Endothelial cell of umbilical vein (primary cell): Measurements from ENCODE around the gene AKAP6. TPM values are rescaled to one million over a fixed set of nuclear protein-coding genes. Genes with fewer than 3 reads are reported as not detected.

Experiments used
- BruUV-seq: library from RNA; stranded (reverse); fragments of 400-500 nt; replicated peaks from 2 replicates; lab custom pipeline; 2021; lab: Mats Ljungman, UMichigan
- CTCF ChIA-PET: fragments of 300-600, 350-600 bp; sonication (Branson Sonifier 250); formaldehyde crosslinking; loops from one replicate; lab custom pipeline; 2021; ENCODE audit warnings: antibody characterized with exemption, inconsistent platforms; lab: Charles Lee
- POLR2A ChIA-PET: fragments of 300-600, 350-600 bp; sonication (Branson Sonifier 250); formaldehyde crosslinking; loops from one replicate; lab custom pipeline; 2021; ENCODE audit warnings: antibody characterized with exemption, inconsistent platforms; lab: Charles Lee
- DNase-seq: peaks from one replicate; pipeline ENCODE4 v3.0.0-alpha.2; 2011; ENCODE audit warnings: low read depth, low spot score
- FAIRE-seq: peaks from 2 replicates; lab custom pipeline; 2011; peaks lifted over from hg19 to GRCh38; lab: Jason Lieb, UNC
- H2AFZ ChIP-seq: 2 replicates; pipeline ENCODE4 v1.6.0; 2012; ENCODE audit warnings: low read depth, low read length, control low read depth, inconsistent platforms
- H3K27ac ChIP-seq: 2 replicates; pipeline ENCODE4 v1.5.1; 2011; ENCODE audit warnings: low read depth, mild to moderate bottlenecking, control low read depth, low read length, moderate library complexity; ENCODE audit not compliant: insufficient read depth
- H3K27me3 ChIP-seq, 2 experiments: 2 replicates each; pipeline versions ENCODE4 v1.6.0 to v1.6.1; 2011; ENCODE audit warnings: low read length in 2 of 2, mixed read lengths in 1 of 2; ENCODE audit not compliant: control insufficient read depth in 2 of 2, insufficient read depth in 2 of 2
- H3K36me3 ChIP-seq, 2 experiments: 2 replicates in 1 of 2; 3 replicates in 1 of 2; pipeline ENCODE4 v1.5.1; 2011; ENCODE audit warnings: low read length in 2 of 2, mild to moderate bottlenecking in 1 of 2, moderate library complexity in 1 of 2; ENCODE audit not compliant: control insufficient read depth in 2 of 2, insufficient read depth in 2 of 2; ENCODE audit errors: extremely low read depth in 1 of 2
- H3K4me1 ChIP-seq: 3 replicates; pipeline ENCODE4 v1.5.1; 2011; ENCODE audit warnings: mild to moderate bottlenecking, low read length; ENCODE audit not compliant: control insufficient read depth, insufficient read depth; ENCODE audit errors: extremely low read depth
- H3K4me2 ChIP-seq: 2 replicates; pipeline ENCODE4 v1.6.1; 2011; ENCODE audit warnings: low read length, control low read depth, mixed read lengths; ENCODE audit not compliant: insufficient read depth
- H3K4me3 ChIP-seq, 3 experiments: fragments of 200-600 bp in 1 of 3; sonication (generic), shearing (Covaris generic) in 1 of 3; replicated peaks in 1 of 3; 2 replicates each; pipeline ENCODE4 v1.5.1; 2011 to 2016; ENCODE audit warnings: control low read depth in 3 of 3, low read length in 3 of 3, mild to moderate bottlenecking in 2 of 3, inconsistent platforms in 1 of 3, low read depth in 1 of 3, moderate library complexity in 1 of 3; ENCODE audit not compliant: insufficient read depth in 1 of 3
- H3K79me2 ChIP-seq: 2 replicates; pipeline ENCODE4 v1.6.0; 2012; ENCODE audit warnings: low read length, inconsistent platforms; ENCODE audit not compliant: control insufficient read depth, insufficient read depth
- H3K9ac ChIP-seq: replicated peaks from 2 replicates; pipeline ENCODE3; 2011; ENCODE audit warnings: low read length, control low read depth; ENCODE audit not compliant: insufficient read depth; ENCODE audit errors: extremely low read depth
- H3K9me1 ChIP-seq: replicated peaks from 3 replicates; pipeline ENCODE4 v1.6.0; 2011; ENCODE audit warnings: mild to moderate bottlenecking, low read length; ENCODE audit not compliant: control insufficient read depth, insufficient read depth; ENCODE audit errors: extremely low read depth
- H3K9me3 ChIP-seq: replicated peaks from 2 replicates; pipeline ENCODE4 v1.5.1; 2012; ENCODE audit warnings: low read length, inconsistent platforms; ENCODE audit not compliant: control insufficient read depth, insufficient read depth
- H4K20me1 ChIP-seq: replicated peaks from 2 replicates; pipeline ENCODE3; 2011; ENCODE audit warnings: mild to moderate bottlenecking, low read length; ENCODE audit not compliant: control insufficient read depth, insufficient read depth; ENCODE audit errors: extremely low read depth
- EZH2 ChIP-seq: IDR thresholded peaks from 2 replicates; pipeline ENCODE4 v1.6.1; 2012; ENCODE audit warnings: borderline replicate concordance, low read depth, mild to moderate bottlenecking, moderate library complexity, low read length, inconsistent platforms; ENCODE audit not compliant: severe bottlenecking
- FOS ChIP-seq: IDR thresholded peaks from 2 replicates; pipeline ENCODE4 v1.6.1; 2011; ENCODE audit warnings: mild to moderate bottlenecking, low read length, moderate library complexity, borderline replicate concordance; ENCODE audit not compliant: insufficient read depth
- GATA2 ChIP-seq: IDR thresholded peaks from 2 replicates; pipeline ENCODE4 v1.7.0; 2011; ENCODE audit warnings: low read depth, mild to moderate bottlenecking, moderate library complexity, mixed read lengths, low read length; ENCODE audit not compliant: insufficient read length, insufficient read depth
- JUN ChIP-seq: IDR thresholded peaks from 2 replicates; pipeline ENCODE4 v1.6.1; 2011; ENCODE audit warnings: borderline replicate concordance, low read depth; ENCODE audit not compliant: insufficient read length, insufficient read depth
- MYC ChIP-seq: IDR thresholded peaks from one replicate; pipeline ENCODE4 v1.6.1; 2011; ENCODE audit warnings: mild to moderate bottlenecking, low read depth, low read length
- POLR2A ChIP-seq: IDR thresholded peaks from 2 replicates; pipeline ENCODE4 v1.6.1; 2012; ENCODE audit warnings: low read depth, mild to moderate bottlenecking, control low read depth, low read length
- POLR2AphosphoS5 ChIP-seq: IDR thresholded peaks from 2 replicates; pipeline ENCODE4 v1.6.1; 2012; ENCODE audit warnings: low read depth, mild to moderate bottlenecking, control low read depth, low read length, moderate library complexity; ENCODE audit not compliant: insufficient read depth
- dilution Hi-C: fragments of 300-500 bp; cut with MboI; formaldehyde crosslinking; loops from one replicate; pipeline ENCODE4 v1.15.0; 2019; ENCODE audit warnings: low sequenced_read_pairs; ENCODE audit not compliant: extremely low pct_ligation_motif_present
- intact Hi-C: fragments of 100-400 bp; cut with micrococcal nuclease; formaldehyde crosslinking; loops from one replicate; pipeline ENCODE4 v1.10.0; 2022
- polyA plus RNA-seq, 4 experiments: library from polyadenylated mRNA; depleted of rRNA in 3 of 4; stranded (reverse) in 3 of 4; unstranded in 1 of 4; fragments of >200 nt; gene quantifications; 2 replicates each; pipeline versions ENCODE4 v1.2.1 to v1.2.3, GENCODE V29; 2011 to 2012; ENCODE audit warnings: missing spikeins in 1 of 4
- total RNA-seq: library from RNA; stranded (reverse); gene quantifications from 2 replicates; pipeline ENCODE4 v1.2.3, GENCODE V29; 2021
- TF ChIP-seq, protein P1 (sequence below), 2 donors: IDR thresholded peaks; 1 replicate in 1 of 2; 2 replicates in 1 of 2; pipeline ENCODE4 v1.5.1; 2011; ENCODE audit warnings: low read length in 2 of 2, mild to moderate bottlenecking in 2 of 2, moderate library complexity in 2 of 2, control low read depth in 1 of 2, inconsistent platforms in 1 of 2, low read depth in 1 of 2; ENCODE audit not compliant: insufficient read depth in 1 of 2; ENCODE audit errors: extremely low read depth in 1 of 2
- TF ChIP-seq, protein P2 (sequence below): IDR thresholded peaks from 2 replicates; pipeline ENCODE4 v1.6.1; 2011; ENCODE audit not compliant: insufficient read depth, insufficient read length

The AKAP6 gene
- total and polyA plus RNA-seq, 2 donors (not counting 3 experiments of a cell fraction or from before 2014, with no cell fraction given): 0.03 to 0.49 TPM

DNA sequence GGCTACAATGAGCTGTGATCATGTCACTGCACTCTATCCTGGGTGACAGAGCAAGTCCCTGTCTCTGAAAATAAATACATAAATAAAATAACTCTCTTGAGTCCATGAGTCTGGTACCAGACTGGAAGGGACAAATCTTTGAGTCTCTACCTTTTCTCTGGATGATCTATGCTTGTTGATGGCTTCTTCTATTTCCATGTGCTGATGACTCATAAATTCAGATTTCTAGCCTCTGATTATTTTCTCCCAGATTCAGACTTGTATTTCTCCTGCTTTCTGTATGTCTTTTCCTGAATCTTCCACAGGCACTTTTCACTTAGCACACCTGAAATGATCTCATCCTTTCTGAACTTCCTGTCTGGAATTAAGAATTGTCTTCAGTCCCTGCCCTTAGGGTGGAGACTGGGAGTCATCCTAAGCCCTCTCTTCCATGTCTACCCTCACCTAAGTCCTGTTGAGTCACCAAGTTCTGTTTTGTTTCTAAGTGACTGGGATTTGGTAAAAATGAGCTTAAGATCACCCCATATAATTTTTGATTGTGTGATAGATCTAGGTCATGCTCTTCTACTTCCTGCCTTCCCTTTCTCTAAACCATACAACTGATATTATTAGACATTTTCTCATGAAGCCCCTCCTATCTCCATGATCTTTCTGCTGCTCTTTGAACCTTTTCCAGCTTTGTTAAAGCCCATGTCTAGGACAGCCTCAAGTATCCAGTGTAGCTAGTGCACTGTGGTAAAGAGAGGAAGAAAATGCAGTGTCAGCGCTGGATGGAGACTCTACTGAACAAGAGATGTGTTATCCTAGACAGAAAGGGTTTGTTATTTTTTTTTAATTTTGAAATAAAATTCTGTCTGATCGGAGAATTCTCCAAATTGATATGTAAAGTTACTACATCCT, 13.1 kb downstream of the AKAP6 start:
- Histone ChIP-seq H3K4me1 (no peaks in the 10 kb centered on the region), H3K36me3 (no peaks in the 10 kb centered on the region), H3K4me3 (no peak overlapping the region), H3K27ac (no peak overlapping the region), H3K27me3 (no peaks in the 10 kb centered on the region), H3K79me2 (no peaks in the 10 kb centered on the region), H4K20me1 (no peaks in the 10 kb centered on the region), H3K9ac (no peak overlapping the region), H3K9me3 (no peaks in the 10 kb centered on the region), H3K4me2 (no peak overlapping the region), H3K9me1 (no peaks in the 10 kb centered on the region), H2AFZ (no peak overlapping the region)
- no TSS peak for BruUV-seq
- CTCF ChIA-PET: interaction anchor here (1.2 to 1.7 kb wide), 3 partner anchors 13 to 183 kb away, joined by 3 to 4 read pairs (median 4); partner anchors contain the start of gene AKAP6
- DNase-seq (no peak), FAIRE-seq (no peak)
- TF ChIP-seq JUN (peak; percentile 12), EZH2 (no peak)
- dilution Hi-C loops: no loop called here
- POLR2A ChIA-PET: no interaction called here
- intact Hi-C loops: no loop called here

DNA sequence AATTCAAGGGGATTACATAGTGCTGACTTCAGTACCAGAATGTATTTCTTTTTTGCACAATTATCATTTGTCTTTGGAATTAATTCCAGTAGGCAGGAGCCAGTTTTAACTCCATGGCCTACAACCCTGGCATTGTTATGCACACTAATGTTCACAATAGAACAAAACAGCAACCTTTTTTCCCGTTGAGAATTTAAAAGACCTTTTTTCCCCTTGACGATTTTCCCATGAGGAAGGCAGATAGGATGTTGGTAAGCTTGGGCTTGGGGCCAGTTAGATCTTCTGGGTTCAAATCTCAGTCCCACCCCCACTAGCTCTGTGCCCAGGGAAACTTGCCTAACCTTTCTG, 13.7 kb downstream of the AKAP6 start:
- Histone ChIP-seq H4K20me1 (no peaks in the 10 kb centered on the region), H3K27ac (no peak overlapping the region), H3K9ac (no peak overlapping the region), H3K27me3 (no peaks in the 10 kb centered on the region), H3K4me3 (no peak overlapping the region), H3K9me3 (no peaks in the 10 kb centered on the region), H3K79me2 (no peaks in the 10 kb centered on the region), H2AFZ (no peak overlapping the region), H3K9me1 (no peaks in the 10 kb centered on the region), H3K36me3 (no peaks in the 10 kb centered on the region), H3K4me1 (no peaks in the 10 kb centered on the region), H3K4me2 (no peak overlapping the region)
- ChIA-PET POLR2A (no interaction called here), CTCF (interaction anchor here (1.2 kb wide), 1 partner anchor 14 kb away, joined by 3 read pairs; the partner anchor contains the start of gene AKAP6)
- dilution Hi-C loops: no loop called here
- BruUV-seq: no TSS peak
- no peak for TF ChIP-seq JUN
- no peak for TF ChIP-seq MYC
- TF ChIP-seq EZH2: no peak
- TF ChIP-seq, protein P1, sequence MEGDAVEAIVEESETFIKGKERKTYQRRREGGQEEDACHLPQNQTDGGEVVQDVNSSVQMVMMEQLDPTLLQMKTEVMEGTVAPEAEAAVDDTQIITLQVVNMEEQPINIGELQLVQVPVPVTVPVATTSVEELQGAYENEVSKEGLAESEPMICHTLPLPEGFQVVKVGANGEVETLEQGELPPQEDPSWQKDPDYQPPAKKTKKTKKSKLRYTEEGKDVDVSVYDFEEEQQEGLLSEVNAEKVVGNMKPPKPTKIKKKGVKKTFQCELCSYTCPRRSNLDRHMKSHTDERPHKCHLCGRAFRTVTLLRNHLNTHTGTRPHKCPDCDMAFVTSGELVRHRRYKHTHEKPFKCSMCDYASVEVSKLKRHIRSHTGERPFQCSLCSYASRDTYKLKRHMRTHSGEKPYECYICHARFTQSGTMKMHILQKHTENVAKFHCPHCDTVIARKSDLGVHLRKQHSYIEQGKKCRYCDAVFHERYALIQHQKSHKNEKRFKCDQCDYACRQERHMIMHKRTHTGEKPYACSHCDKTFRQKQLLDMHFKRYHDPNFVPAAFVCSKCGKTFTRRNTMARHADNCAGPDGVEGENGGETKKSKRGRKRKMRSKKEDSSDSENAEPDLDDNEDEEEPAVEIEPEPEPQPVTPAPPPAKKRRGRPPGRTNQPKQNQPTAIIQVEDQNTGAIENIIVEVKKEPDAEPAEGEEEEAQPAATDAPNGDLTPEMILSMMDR (IDR thresholded peaks at IDR 0.05; ENCODE audit: extremely low read depth in 1 of 2, insufficient read depth in 1 of 2, low read depth in 1 of 2, low read length in 2 of 2): no peak
- no peak for TF ChIP-seq GATA2
- TF ChIP-seq, protein P2, sequence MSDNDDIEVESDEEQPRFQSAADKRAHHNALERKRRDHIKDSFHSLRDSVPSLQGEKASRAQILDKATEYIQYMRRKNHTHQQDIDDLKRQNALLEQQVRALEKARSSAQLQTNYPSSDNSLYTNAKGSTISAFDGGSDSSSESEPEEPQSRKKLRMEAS: no peak
- no peak for TF ChIP-seq POLR2A
- TF ChIP-seq POLR2AphosphoS5: no peak
- no peak for TF ChIP-seq FOS
- intact Hi-C loops: no loop called here
- no peak for FAIRE-seq
- no peak for DNase-seq
